Activated naive CD4-positive, alpha-beta T cell treated with anti-CD3 and anti-CD28 coated beads, Interleukin-2, amount 50 U/mL, for 16 hours (primary cell): ENCODE data around the gene KRTAP10-3.
"Not testable (repeated sequence)": the region's sequence is repeated elsewhere in the genome, so short reads cannot be mapped to it uniquely, and the experiment has no call there.

Source experiments
- DNase-seq: peaks from one replicate; pipeline ENCODE4 v3.0.0-alpha.2; 2020

The KRTAP10-3 gene

DNA sequence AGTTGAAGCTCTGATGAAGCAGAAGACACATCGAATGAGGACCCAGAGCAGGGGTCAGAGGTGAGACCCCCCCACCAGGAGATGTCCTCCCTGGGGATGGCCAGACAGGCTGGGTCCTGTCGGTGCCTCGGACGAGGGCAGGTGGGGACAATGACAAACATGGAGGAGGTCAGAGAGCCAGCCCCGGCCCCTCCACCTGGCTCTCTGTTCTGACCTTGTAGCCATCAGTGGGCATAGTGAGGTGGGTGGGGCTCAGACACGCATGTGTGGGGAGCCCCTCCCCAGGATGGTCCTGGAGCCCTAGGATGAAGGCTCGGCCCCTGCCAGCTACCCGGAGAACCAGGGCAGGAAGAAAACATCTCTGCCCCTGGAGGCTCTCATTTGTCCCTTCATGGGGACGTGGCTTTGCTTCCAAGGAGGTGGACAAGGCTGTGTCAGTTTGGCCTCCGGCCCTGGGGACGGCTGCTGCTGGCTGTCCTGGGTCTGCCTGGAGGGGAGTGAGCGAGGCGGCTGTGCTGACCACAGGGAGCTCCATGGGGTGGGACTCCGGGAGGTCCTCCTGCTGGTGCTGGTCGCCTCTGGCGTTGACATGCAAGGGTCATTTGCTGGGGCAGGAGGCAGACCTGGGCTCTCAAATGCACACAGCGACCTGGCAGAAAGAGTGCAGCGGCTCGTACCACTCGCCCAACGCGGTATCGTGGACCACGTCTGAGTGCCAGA, 31.2 kb upstream of the KRTAP10-3 start:
- DNase-seq = no peak

DNA sequence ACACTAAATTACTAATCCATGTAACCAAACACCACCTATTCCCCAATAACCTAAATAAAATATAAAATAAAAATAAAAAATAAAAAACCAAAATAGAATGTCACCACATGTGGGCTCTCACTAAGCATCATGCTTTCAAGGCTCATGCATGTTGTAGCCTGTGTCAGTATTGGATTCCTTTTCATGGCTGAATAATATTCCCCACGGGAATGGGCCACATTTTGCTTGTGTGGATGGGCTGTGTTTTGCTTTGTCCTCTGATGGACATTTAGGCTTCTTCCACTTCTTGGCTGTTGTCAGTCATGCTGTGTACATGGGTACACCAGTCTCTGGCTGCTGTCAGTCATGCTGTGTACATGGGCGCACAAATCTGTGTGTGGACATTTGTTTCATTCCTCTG, 30.5 kb upstream of the KRTAP10-3 start:
- DNase-seq = no peak

DNA sequence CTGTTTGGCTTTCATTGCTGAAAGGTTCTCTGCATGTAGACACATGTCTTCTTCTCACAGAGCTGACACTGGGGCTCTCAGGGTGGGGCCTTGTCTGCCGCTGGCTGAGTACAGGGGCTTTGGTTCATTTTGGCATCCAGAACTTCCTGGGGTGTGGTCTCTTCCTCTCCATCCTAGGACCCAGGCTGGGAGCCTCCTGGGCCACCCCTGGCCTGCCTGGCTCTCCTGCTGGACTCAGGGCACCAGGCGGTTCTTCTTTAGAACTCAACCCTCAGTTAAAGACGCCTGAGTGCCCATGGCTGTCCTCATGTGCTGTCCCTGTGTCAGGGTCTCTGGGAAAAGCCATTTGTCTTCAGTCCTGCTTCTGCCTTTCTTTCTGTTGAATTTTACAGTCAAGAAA, 27.3 kb upstream of the KRTAP10-3 start:
- no peak for DNase-seq

DNA sequence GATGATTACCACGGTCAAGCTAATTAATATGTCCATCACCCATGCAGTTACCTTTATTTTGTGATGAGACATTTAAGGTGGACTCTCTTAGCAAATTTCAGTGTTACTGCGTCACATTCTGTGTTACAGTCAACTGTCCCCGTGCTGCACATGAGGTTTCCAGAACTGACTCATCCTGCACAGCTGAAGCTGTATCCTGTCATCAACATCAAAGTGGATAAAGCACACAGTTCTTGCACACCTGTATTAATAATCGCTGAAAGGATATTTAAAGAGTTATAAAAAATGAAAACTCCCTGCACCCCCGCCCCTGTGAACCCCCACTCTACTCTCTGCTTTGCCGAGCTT, 25.2 kb upstream of the KRTAP10-3 start:
- DNase-seq = peak; percentile 51

DNA sequence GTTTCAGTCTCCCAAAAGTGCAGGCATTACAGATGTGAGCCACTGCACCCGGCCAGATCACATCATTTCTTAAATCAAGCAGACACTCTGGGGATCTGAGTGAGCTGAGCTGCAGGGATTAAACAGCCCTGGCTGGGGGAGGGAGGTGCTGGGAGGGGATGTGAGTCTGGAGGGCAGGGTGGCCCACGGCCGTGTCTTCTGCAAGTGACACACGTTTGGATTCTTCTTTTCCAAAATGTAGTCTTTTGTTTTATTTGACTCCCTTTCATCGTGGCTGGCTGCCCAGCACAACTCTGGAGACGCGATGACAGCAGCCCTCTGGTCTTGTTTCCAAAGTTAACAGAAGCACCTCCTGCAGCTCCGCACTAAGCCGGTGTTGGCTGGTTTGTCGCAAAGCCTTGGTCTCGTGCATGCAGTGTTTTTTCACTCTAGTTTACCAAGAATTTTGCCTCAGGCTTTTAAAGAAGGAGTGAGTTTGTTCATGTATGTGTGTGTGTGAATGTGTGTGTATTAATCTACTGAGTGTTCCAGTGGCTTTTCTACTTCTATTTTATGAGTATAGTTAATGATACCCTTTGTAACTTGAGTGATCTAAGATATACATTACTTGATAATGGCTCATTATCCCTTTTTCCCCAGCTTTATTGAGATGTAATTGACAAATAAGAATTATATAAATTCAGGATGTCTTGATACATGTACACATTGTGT, 24.6 kb upstream of the KRTAP10-3 start:
- no peak for DNase-seq

DNA sequence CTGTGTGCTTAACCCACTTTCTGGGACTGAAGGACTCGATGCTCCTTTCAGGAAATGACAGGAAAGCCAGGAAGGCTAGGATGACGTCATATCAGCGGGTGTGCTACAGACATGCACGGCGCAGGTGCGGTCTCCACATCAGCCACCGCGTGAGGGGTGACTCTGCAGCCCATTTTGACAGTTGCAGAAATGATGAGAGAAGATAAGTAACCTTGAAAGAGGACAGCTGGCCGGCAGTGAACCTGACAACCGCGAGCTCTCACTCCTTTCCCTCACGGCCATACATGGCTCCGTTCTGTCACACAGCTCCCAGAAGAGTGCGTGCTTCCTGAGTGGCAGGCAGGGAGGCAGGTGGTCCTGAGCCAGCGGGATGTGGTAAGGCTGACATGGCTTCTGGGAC, 23.5 kb upstream of the KRTAP10-3 start:
- DNase-seq = no peak

DNA sequence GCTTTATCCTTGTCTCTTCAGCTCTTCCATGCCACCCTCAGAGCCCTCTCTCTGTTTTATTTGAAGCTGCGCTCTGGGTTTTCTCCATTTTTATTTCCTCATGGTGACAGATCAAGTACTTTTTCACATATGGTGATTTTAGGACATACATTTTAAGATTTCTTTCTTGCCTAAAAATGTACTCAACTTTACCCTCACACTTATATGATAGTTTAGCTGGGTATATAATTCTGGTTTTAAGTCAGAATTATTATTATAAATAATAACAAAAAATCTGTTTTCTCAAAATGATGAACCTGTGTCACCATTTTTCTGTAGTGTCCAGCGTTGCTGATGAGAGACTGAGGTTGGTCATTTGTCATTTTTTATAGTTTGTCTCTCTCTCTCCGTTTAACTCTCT, 22.6 kb upstream of the KRTAP10-3 start:
- DNase-seq = no peak

DNA sequence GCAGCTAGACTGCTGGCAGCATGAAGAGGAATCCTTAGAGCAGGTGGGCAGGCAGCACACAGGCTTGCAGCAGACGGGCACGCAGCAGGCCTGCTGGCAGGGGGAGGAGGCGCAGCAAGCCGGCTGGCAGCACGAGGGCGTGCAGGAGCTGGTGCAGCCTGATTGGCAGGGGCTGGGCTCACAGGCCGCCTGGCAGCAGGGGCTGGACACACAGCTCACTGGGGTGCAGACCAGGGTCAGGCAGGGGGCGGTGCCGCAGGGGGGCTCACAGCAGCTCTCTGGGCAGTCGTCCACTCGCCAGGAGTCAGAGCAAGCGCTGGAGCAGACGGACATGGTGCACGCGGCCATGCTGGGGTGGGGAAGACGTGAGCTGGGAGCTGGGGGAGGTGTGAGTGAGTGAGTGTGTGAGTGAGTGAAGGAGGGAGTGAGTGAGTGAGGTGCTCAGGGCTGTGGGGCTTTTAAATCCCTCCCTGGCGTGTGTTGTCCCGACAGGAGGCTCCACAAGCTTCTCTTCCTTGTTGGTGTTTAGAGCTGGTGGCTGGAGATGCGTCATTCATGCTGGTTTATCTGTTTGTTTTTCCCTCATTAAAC, 21.7 kb upstream of the KRTAP10-3 start, which contains the start of gene KRTAP10-5:
Gene KRTAP10-5 (minus strand): TSS at position 374 of the 591 bp plus-strand sequence. CDS start 26 bp downstream, at position 348.
- not testable (repeated sequence) for DNase-seq

DNA sequence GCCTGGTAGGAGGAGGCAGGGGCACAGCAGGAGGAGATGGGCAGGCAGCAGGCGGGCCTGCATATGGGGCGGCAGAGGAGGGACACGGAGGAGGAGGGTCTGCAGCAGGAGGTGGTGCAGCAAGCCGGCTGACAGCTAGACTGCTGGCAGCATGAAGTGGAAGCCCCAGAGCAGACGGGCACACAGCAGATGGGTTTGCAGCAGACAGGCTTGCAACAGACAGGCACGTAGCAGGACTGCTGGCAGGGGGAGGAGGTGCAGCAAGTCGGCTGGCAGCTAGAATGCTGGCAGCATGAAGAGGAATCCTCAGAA, 21.2 kb upstream of the KRTAP10-3 start:
- no peak for DNase-seq

DNA sequence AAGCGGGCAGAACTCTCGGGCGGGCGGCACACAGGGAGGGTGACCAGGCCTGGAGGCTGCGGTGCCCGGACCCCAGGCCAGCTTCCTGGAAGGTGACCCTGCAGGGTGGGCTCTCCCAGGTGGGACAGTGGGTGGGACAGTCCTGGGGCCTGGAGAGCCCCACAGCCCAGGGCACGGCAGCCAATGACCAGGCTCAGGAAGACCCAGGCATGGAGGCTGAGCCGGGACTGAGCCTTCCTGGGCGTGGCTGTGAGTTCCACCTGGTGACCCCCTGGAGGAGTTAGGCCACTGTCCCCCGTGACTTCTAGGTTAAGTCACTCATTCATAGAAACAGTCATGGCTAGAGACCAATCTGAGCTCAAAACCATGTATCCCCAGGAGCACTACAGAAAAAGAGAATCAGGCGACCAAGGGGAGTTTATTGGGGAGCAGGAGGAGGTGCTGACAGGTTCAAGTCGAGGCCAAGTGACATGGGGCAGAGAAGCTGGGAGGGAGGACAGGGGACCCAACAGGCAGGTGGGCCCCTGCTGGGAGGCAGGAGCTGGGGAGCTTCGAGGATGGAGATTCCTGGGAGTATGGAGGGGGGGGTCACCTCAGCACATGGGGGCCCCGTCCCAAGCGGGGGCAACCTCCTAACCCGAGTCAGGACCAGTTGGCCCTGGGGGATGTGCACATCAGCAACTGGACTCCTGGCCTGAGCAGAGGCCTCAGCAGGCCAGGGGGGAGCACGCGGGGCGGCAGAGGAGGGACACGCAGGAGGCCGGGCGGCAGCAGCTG, 20.6 kb upstream of the KRTAP10-3 start:
- DNase-seq = no peak

DNA sequence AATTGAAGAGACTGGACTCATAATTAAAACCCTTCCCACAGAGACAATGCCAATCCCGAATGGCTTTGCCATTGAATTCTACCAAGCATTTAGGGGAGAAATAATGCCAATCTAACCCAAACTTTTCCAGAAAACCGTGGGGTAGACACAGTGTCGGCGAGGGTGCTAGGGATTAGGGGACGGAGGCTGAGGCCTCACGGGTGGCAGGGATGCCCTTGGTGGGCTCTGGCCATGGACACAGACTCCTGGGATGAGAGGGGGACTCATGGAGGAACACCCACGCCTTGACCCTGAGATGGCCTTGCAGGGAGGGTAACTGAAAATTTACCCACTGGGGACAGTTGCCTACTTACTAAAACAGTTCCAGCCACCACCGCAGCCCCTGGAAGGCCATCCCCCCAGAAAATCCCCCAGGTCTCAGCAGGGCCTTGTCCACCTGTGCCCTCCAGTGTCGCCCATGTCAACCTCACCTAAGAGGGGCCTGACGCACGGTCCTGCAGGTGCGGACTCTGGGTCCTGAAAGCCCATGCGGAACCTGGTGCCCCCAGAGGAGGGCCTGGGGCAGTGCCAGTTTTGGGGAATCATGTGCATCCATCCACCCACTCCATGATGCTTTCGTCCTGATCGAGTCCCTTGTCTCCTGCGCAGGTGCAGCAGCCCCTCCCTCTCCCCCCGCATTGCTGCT, 19.9 kb upstream of the KRTAP10-3 start:
- DNase-seq = no peak

DNA sequence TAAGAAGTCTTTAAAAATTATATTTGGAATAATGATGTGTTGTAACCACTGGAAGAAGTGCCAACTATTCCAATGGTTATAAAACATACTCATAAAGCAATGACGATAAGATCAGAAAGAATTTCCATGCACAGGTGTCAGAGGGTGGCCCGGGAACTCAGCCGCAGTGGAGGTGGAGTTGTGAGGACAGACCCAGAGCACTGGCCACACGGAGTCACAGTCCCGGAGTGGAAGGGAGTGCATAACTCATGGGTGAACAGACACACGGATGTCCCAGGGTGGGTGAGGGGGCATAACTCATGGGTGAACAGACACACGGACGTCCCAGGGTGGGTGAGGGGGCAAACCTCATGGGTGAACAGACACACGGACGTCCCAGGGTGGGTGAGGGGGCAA, 17.4 kb upstream of the KRTAP10-3 start:
- no peak for DNase-seq

DNA sequence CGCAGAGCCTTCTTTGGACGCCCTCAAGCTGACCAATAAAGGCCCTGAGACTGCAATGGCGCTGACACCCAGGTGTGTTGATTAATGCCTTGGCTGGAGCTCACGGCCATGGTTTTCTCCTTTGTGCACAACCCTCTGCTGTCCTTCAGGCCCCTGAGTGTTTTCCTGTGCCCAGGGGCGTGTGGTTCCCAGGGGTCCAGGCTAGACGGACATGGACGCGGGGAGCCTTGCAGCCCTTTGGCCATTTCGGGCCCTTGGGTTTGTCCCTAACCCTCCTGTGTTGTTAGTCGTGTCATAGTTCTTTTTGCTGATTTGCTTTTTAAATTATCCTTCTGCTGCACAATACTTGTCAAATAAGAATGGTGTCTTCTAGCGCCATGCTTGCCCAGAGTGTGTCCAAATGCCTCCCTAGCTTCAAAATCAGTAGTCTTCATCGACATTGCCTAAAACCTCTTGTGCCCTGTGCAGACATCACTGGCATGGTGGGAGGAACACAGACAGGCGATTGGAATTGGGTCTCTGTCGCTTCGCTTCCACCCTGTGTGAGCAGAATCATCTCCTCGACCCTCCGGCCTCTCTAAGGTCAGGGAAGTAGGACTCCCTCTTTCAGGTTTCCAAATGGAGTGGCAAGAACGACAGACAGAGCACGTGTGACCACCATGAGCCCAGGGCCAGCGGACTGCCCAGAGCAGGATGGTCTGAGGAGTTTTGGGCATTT, 16.9 kb upstream of the KRTAP10-3 start:
- DNase-seq = no peak

DNA sequence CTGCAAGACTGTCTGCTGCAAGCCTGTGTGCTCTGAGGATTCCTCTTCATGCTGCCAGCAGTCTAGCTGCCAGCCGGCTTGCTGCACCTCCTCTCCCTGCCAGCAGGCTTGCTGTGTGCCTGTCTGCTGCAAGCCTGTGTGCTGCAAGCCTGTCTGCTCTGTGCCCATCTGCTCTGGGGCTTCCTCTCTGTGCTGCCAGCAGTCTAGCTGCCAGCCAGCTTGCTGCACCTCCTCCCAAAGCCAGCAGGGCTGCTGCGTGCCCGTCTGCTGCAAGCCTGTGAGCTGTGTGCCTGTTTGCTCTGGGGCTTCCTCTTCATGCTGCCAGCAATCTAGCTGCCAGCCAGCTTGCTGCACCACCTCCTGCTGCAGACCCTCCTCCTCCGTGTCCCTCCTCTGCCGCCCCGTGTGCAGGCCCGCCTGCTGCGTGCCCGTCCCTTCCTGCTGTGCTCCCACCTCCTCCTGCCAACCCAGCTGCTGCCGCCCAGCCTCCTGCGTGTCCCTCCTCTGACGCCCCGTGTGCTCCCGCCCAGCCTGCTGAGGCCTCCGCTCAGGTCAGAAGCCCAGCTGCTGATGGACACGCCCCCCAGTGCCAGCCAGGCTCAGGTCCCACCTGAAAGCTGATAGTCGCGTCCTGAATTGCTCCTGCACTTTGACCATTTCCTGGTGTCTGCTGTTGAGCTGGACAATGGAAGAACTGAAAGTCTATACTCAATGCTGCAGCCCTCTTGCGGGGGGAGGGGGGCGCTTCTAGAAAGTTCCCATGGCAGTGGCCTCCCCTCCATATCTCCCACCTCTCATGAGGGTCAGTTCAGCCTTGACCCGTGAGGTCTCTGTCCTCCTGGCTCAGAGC, 16.1 kb upstream of the KRTAP10-3 start:
- DNase-seq = no peak

DNA sequence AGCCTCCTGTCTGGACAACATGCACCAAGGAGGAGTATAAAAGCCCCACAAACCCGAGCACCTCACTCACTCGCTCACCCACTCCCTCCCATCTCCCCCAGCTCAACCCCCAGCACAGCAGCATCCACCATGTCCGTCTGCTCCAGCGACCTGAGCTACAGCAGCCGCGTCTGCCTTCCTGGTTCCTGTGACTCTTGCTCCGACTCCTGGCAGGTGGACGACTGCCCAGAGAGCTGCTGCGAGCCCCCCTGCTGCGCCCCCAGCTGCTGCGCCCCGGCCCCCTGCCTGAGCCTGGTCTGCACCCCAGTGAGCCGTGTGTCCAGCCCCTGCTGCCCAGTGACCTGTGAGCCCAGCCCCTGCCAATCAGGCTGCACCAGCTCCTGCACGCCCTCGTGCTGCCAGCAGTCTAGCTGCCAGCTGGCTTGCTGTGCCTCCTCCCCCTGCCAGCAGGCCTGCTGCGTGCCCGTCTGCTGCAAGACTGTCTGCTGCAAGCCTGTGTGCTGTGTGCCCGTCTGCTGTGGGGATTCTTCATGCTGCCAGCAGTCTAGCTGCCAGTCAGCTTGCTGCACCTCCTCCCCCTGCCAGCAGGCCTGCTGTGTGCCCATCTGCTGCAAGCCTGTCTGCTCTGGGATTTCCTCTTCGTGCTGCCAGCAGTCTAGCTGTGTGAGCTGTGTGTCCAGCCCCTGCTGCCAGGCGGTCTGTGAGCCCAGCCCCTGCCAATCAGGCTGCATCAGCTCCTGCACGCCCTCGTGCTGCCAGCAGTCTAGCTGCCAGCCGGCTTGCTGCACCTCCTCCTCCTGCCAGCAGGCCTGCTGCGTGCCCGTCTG, 15.2 kb upstream of the KRTAP10-3 start, which contains the start of gene KRTAP10-4:
Gene KRTAP10-4 (plus strand): TSS at position 100 of the 827 bp plus-strand sequence. CDS start 30 bp downstream, at position 130.
- DNase-seq = not testable (repeated sequence)

DNA sequence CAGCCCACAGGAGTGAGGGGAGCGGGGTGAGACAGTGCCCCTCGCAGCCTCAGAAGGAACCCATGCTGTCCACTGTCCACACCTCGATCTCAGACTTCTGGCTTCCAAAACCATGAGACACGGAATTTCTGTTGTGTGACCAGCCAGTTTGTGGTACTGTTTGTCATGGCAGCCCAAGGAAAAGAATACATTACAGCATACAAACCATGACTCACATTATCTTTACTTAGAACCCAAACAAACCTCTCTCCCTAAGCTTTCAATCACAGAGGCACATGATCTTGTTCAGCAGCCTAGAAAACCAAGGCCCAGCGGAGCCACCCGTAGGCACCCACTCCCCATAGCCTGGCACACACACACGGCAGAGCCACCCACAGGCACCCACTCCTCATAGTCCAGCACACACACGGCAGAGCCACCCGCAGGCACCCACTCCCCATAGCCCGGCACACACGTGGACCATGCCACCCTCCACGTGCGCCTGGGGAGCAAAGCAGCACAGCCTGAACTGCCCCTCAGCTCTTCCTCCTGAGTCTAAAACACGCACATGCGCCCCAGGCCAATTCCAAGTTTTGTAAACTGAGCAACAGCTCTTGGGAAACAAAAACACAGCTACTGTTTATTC, 14.5 kb upstream of the KRTAP10-3 start:
- no peak for DNase-seq

DNA sequence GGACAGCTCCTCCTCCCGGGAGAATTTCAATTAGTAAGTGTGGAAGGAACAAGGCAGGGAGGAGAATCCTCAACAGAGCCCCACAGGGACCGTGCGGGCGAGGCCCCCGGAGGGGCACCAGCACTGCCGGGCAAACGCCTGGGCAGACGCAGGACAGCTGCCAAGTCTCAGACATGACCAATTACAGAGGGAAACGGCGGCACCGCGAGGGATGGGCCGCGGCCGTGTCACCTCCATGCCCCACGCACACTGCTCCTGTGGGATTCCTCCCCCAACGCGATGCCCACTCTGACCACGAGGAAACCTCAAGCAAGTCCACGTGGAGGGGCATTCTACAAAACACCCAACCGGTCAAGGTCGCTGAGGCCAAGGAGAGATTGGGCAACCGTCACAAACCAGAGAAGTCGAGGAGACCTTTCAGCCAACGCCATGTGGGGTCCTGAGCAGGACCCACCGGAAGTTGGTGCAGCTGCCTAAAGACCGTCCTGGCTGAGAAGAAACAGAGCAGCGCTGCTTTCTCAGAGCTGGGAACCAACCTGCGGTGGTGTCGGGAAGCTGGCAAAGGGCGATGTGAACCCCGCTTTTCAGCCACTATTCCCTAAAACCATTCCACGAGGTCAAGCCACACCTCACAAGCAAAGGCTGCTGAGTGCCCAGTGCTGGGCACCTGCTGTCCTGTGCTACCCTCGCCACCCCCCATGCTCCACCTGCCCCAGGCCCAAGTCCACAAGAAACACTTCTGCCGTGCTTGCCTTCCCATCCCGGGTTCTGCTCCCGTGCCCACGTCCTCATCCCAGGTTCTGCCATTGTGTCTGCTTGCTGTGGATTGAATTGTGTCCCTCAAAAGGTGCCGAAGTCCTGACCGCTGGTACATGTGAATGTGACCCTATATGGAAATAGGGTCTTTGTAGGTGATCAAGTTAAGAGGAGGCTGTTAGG, 13.5 kb upstream of the KRTAP10-3 start:
- DNase-seq = no peak

DNA sequence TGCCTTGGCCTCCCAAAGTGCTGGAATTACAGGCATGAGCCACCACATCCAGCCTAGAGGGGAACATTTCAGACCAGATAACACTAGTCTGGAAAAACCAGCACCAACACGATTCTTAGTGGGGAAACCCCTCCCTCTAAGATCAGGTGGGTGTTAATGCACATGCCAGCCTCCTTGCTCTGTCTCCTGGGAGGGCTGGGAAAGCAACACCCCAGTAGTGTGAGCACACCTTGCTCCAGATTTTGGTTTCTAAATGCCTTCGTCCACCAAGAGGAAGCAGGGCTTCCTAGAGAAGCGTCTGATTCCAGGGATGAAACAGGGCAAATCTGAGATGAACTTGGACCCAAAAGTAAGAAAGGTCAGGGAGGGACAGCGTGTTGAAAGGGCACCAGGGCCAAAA, 12.7 kb upstream of the KRTAP10-3 start:
- DNase-seq = no peak
